ENCODE results near the gene CHD6.

Gene CHD6

DNA sequence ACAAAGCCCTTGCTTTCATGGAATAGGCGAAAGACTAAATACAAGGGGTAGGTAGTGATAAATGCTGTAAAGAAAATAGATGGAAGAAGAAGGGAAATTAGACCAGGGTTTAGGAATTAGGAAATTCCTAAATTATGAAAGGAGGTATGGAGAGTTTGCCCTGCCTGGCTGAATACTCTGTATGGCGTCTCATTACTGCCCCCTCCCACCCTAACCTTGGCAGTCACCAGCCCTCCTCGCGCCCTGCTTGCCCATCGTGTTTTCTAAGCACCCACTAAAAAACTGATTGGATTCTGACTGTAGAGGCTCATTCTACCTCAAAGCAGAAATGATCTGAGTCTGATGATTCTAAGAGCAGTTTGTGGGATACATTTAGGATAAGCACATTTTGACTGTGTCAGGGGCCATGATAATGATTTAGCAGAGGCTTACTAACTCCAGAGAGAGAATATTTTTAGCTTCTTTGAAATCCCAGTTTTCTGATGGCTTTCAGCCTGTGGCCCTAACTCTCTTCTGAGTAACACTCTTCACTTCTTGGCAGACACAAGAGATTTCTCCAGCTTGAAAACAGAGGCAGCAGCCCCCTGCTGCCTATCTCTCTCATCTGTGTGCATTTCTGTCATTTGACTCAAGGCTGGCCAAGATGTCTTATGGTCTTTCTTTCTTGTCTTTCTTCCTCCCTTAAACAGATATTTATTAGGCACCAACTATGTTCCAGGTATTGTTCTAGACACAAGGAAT, 1.4 kb upstream of the CHD6 start:
- DNase-seq = peak in 1 of 2 experiments; percentile 39

DNA sequence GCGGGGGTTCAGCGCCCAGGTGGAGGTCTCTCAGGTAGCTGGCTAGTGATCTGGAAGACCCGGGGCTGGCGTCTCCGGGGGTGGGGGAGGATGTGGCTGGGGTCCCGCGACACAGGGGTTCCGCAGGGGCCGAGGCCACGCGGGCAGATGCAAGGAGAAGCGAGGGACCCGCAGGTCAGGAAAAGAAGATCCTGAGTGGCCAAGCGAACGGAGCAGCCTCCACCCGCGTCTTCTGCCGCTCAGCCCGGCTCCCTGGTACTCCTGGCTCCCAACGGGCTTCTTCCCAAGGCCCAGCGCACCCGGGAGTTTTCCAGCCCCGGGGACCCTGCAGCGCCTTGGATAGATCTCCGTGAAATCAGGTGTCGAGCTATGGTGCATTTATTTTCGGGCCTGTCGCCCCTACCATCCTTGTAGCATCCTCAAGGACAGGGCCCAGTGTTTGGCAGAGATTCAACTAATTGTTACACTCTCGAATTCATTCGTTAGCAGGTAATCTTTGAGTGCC, 682 bp upstream of the CHD6 start:
- DNase-seq = peak in 1 of 2 experiments; percentile 68

DNA sequence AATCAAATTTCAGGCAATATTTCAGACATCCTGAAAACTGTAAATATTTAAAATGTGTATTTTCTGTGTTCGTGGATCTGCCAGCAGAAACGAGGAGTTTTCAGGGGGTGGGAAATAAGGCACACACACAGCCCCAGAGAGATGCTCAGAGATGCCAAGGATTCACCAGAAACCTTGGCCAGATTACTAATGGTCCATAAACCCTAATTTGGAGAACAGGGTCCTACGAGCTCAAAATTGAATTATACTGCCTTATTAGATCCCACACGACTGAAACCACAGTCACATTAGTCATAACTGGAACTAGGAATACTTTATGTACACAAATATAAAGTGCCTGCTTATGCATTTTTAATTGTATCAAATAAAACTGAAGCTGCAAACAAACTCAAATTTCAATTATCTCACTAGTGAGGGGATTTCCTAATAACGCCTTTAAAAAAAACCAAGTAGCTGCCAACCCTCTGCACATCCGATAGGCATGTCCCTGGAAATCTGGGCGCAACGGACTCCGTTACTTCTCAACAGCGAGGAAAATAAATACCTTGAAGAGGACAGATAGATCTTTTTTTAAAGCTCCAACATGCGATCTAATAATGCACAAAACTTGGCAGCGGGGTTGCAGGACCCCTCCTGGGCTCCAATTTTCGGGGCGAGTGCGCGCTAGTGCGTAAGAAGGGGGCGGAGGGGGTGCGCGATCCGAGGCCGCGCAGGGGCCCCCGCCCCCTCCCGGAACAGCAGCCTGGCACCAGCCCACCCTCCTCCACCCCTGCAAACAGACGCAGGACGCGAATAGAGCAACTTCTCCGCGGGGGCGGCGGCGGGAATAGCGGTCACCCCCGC, 897 bp downstream of the CHD6 start:
- DNase-seq = peak; percentile 19 to 50

DNA sequence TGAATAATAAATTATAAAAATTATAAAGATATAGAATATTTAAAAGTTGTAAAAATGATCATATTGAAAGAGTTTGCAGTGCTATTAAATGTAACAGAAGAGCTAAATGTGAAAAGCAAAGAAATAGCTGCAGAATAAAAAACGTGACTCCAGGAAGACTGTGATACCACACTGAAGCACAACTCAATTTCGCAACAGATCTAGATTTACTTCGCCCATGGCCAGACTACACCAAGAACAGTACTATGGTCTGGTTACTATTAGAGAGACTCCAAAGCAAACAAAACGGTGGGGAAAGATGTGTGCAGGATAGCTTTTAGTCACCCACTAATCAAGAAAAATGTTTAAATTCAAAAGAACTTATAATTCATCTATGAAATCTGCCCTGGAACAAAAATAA, 1.9 kb downstream of the CHD6 start:
- no peak for DNase-seq

DNA sequence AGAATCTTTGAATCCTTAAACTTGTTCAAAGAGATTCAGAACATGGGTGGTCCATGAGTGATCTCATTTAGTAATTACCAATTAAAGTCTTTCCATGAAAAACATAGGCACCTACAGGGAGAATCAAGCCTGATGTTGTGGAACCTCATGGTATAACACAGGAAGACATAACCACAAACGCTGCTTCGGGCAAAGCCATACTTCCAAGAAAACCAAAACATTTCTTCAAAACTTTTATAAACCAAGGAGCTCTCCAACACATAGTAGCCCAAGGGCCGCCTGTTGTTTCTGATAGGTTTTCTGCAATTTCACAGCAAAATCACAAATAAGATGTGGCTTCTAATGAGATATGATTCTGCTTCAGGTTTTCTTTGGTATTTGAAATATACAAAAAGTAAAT, 2.5 kb downstream of the CHD6 start:
- no peak for DNase-seq

DNA sequence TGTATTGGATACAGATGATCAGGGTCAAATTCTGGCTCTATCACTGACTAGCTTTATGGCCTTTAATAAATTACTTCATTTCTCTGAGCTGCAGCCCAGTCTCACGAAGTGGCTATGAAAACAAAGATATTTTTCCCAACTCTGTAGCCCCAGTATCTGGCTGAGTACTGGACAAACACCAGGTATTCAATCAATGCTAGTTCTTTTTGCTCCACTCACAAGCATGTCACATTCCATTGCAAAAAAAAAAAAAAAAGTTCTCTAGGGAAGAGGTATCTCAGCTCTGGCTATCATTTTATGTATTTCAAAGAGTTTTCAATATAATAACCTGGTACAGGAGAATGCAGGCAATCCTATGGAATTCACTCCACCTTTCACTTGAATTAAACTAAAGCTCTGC, 3.1 kb downstream of the CHD6 start:
- DNase-seq = no peak

DNA sequence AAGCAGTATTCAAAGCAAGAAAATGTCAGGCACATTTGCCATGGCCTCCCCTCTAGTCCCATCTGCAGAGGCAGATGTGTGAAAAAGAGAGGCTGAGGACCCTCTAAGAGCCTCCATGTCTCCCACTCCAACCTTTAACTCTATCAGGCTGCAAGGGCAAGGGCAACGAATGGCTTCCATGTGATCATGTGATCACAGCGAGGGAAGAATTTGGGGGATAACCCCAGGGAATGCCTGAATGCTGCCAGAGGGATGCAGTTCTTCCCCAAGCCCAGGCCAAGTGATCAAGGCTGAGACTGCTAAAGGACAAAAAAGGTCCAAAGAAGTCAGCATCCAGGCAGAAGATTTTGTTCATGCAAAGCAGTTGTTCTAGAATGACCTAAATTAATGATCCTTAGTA, 4.9 kb downstream of the CHD6 start:
- no peak for DNase-seq

DNA sequence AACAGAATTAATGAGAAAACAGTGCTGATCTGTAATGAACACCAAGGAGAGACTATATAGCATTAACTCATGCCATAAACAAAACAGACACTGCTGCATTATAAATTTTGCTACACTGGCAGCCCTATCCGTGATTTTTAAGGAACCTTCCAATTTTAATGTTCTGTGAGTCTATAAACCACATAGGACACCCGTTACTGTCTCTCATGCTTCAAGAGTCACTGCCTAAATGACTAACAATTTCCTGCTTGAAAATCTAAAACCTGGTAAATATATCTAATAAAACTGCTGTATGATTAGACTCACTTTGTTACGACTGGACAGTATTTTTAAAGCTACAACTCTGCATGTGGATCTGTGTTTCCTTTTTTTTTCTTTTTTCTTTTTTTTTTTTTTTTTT, 8.7 kb downstream of the CHD6 start:
- DNase-seq = no peak

DNA sequence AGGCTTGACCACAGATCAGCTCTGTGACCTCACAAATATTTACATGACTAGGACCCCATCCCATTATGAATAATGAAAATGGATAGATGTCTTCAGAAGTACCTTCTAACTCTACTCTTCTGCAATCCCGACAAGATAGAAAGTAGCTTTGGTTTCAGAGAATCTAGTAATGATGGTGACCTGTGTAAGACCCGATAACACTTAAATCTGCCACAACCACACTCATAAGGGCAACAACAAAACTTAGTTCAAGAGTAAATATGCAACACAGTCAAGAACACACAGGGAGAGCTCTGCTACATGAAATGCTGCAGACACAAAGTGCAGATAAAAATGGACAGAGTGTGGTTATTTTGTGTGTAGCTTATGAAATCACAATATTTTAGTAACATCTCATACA, 9.6 kb downstream of the CHD6 start:
- DNase-seq = no peak

DNA sequence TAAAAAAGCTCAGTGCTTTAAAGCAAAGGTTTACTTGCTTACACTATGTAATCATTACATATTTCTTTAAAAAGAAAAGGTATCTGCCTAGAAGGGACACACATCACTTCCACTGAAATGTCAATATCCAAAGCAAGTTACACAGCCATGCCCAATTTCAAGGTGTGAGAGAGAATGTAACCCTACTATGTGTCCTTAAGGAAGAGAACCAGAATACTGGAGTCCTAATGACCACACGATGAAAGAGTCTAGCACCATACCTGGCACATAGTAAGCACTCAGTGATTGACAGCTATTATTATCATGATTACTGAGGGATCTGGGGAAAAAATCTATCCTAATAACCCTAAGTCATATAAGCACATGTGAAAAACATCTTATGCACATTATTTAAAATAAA, 10.4 kb downstream of the CHD6 start:
- DNase-seq = no peak

DNA sequence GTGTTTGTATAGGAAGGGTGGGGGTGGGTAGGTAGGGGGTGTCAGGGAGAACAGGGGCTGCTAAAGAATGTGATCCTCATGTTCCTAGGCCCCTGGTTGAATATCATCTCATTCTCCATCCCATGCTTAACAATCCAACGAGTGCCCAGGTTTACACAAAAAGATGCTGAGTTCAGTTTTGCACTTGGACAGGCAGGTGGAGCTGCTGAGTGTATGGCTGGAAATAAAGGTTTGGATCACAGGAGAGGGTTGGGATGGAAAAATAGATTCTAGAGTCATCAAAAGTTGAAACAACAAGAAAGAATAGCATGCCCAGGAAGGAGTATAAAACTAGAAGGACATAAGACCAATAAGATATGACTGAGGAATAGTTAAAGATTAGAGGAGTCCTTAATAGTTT, 14.2 kb downstream of the CHD6 start:
- no peak for DNase-seq

DNA sequence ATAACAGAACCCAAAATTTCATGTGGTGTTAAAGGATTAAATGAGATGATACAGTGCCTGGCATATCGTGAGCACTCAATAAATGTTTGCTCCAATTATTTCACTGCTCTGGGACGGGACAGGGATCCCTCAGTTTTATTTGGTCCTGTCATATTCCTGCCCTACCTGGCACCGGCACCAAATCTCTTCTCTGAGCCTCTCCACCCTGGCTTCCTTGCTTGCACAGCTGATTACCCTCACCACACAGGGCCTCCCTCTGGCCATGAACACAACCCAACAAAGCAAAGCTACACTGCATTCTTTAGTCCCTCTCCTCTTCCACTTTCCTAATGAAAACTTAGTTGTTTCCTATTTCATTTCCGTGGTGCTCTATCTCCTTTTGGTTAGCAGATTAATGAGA, 16.4 kb downstream of the CHD6 start:
- no peak for DNase-seq

DNA sequence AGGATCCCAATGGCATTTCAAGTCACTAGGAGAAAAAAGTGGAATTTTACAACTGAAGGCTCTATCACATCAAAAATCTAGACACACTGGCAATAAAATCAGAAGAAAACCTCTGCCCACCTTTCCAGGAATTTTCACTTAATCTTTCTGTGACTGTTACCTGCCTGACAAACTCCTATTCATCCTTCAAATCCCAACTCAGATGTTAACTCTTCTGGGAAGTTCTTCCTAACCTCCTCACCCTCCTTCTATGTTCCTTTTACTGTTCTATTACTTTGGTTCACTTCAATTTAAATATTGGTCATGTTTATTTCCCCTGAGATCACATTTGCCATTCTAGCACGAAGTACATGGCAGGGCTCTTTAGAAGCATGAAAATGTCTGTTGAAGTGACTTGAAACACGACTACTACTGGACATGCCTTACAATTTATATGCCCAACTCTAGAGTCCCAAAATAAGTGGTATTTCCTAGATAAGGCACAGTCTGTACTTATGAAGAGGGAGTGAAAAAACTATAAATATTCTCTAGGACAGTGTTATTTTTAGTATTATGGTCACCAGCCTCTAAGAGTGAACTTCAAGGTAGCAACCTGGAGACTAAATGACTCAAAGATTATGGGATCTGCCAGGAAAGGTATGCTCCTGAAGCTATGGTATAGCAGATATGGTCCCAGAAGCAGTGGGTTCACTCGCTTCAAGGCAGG, 17.1 kb downstream of the CHD6 start:
- DNase-seq = no peak

DNA sequence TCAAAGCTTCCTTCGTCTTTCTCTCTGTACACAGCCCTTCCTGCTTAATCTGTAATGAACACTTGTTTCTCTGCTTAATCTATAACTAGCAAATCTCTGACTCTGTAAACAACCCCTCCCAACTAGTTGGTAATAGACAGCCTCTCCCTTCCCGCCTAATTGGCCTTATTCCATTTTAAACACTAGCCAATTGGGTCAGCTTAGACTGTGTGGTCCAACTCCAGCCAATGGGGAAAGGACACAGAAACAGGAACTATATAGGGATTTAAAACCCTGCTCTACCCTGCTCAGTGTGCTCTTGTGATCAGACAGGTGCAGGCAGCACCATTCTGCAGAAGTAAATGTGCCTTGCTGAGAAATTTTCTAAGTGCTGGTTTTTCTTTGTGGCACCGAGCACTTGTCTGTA, 18.5 kb downstream of the CHD6 start:
- DNase-seq = no peak

DNA sequence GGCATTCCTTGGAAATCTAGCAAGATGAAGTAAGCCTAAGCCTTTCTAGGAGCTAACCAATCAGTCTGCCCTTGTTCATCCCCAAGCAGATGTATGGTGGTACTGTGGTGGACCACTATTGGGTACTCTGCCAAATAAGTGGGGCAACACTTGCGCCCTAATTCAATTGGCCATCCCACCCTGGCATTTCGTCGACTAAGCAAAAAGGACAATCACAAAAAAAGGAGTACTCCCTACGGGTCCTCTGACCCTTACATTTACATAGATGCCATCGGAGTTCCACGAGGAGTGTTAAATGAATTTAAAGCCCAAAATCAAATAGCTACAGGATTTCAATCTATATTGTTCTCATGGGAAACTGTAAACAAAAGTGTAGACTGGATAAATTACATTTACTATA, 19.5 kb downstream of the CHD6 start:
- DNase-seq = no peak

DNA sequence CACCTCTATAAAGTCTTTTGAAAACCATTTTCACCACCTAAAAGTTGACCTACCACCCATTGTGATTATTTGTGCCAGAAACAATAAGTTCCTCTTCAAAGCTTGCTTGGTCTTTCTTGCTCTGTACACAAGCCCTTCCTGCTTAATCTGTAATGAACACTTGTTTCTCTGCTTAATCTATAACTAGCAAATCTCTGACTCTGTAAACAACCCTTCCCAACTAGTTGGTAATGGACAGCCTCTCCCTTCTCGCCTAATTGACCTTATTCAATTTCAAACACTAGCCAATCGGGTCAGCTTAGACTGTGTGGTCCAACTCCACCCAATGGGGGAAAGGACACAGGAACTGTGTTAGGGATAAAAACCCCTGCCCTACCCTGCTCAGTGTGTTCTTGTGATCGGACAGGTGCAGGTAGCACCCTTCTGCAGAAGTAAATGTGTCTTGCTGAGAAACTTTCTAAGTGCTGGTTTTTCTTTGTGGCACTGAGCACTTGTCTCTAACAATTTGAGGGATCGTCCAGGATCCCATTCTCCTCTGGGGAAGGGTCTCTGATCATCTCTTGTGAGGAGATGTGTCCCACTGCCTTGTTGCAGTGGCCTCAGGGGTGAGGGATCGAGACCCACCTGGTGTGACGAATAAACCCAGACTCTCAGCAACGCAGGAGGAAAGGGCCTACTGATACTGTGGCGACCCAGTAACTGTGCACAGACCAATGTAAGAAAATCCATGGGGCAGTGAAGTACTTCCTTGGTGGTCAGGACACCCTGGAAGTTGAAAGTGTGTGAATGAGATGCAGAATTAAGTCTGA, 23.5 kb downstream of the CHD6 start:
- no peak for DNase-seq

DNA sequence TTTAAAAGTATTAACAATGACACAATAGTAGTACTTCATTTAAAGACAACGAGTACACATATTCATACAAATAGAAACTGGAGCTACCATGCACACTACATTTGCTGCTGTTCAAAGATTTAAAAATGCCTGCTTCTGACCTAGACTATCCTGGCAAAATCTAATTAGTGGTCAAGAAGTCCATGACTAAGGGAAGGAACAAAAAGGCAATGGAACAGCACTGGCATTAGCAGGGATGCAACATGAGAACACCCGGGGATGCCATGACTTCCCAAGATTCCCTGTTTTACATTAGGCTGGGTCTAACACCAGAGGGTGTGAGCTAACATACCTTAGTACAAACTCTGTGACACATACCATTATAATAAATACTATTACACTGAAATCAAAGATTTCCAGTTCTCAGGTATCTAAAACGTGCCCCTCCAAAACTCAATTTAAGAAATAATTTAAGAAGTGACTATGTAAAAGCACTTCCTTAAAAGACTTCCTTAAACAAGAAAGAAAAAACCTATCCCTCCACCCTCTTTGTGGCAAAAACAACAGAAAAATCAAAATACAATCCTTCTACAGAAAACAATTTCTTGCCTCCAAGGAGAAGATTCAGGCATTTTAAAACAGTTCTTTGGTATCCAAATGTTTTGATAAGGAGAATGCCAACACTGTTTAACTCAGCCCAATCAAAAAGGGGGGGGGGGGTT, 25.5 kb downstream of the CHD6 start:
- no peak for DNase-seq

DNA sequence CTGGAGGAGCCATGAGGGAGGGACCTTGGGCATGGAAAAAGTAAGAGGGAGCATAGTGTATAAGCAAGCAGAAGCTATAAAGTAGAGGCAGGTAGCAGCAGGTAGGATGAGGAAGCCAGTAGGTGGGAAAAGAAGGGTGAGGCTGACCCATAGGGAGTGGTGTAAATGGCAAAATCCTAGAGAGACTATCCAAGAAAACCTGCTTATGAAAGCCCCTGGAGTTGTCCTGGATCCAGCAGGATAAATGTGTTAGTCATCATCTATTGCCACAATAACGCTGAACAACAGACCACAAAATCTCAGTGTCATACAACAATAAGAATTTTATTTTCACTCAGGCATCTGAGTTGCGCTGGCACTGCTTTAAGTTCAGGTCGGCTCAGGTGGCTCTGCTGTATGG, 30.2 kb downstream of the CHD6 start:
- DNase-seq = no peak

DNA sequence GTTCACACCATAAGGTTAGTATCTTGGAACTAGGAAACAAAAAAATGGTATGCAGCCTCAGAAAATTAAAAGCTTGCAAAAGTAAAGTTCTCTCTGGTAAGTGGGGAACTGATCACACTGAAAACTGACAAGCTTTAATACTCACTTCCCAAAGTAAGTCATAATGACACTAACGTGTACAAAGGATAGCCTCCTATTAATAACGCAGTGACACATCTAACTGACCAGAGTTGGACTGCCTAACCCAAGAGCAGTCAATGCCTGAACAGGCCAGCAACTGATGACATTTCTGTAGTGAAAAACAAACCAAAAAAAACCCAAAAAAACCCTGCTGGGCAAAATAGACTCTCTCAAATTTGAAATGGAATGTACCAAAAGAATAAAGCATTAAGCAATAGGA, 30.7 kb downstream of the CHD6 start:
- DNase-seq = no peak

DNA sequence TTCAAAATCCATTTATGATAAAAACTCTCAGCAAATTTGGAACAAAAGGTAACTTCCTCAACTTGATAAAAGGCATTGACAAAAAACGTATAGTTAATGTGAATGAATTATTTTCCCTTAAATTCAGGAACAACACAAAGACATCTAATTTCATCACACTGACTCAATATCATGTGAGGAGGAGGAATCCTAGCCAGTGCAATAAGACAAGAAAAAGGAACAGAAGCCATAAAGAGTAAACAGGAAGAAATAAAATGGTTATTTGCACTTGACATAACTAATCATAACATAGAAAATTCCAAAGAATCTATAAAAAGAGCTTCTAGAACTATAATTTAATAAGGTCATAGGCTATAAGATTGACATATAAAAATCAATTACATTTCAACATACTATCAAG, 31.4 kb downstream of the CHD6 start:
- DNase-seq = no peak

DNA sequence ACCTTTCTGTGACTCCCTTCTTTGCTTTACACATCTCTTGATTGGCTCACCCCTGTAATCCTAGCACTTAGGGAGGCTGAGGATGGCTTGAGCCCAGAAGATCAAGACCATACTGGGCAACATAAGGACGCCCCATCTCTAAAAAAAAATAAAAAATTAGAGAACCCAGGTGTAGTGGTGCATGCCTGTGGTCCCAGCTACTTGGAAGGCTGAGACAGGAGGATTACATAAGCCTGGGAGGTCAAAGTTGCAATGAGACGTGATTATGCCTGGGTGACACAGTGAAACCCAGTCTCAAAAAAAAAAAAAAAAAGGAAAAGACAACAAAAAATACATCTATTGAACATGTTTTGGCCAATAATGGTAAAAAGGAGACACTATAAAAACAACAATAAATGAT, 37.8 kb downstream of the CHD6 start:
- DNase-seq = no peak

Measured in NCI-H2081 (cell line).